ENCODE measurements around the gene TBX6. TPM values are rescaled to one million over a fixed set of nuclear protein-coding genes. Genes with fewer than 3 reads are reported as not detected.
A peak's percentile ranks its signal among the peaks of the same experiment; 100 is the strongest.
"Not testable (repeated sequence)": the region's sequence is repeated elsewhere in the genome, so short reads cannot be mapped to it uniquely, and the experiment has no call there.

TBX6 gene
- total RNA-seq, 1 donor from 2014 or later, result 2.7 TPM

DNA sequence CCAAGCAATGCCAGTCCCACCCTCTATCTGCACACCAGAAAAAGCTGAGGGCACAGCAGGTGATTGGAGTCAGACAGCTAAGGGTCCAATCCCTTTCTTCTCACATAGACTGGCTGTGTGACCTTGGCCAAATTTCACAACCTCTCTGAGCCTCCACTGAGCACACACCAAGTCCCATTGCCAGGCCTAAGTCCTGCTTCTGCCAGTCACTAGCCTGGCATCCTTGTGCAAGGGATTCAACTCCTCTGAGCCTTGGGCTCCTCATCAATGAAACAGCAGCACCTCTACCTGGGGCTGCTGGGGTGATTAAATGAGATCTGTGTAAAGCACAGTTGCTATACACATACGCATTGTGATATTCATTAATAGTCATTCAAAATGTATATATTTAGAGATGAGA is 45.1 kb downstream of the TBX6 start:
- TF ChIP-seq, protein P1, sequence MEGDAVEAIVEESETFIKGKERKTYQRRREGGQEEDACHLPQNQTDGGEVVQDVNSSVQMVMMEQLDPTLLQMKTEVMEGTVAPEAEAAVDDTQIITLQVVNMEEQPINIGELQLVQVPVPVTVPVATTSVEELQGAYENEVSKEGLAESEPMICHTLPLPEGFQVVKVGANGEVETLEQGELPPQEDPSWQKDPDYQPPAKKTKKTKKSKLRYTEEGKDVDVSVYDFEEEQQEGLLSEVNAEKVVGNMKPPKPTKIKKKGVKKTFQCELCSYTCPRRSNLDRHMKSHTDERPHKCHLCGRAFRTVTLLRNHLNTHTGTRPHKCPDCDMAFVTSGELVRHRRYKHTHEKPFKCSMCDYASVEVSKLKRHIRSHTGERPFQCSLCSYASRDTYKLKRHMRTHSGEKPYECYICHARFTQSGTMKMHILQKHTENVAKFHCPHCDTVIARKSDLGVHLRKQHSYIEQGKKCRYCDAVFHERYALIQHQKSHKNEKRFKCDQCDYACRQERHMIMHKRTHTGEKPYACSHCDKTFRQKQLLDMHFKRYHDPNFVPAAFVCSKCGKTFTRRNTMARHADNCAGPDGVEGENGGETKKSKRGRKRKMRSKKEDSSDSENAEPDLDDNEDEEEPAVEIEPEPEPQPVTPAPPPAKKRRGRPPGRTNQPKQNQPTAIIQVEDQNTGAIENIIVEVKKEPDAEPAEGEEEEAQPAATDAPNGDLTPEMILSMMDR (IDR thresholded peaks at IDR 0.05; ENCODE audit: unreplicated experiment), result no peak
- Mint-ChIP-seq H3K27me3 (ENCODE audit: low read depth) (peaks cover 4% of the 10 kb centered on the region), H3K27ac (no peak overlapping the region), H3K4me1 (no peaks in the 10 kb centered on the region), H3K9me3 (no peaks in the 10 kb centered on the region), H3K36me3 (no peaks in the 10 kb centered on the region), H3K4me3 (no peak overlapping the region)
- DNase-seq (ENCODE audit: low spot score in 2 of 2, unreplicated experiment in 2 of 2), result no peak

DNA sequence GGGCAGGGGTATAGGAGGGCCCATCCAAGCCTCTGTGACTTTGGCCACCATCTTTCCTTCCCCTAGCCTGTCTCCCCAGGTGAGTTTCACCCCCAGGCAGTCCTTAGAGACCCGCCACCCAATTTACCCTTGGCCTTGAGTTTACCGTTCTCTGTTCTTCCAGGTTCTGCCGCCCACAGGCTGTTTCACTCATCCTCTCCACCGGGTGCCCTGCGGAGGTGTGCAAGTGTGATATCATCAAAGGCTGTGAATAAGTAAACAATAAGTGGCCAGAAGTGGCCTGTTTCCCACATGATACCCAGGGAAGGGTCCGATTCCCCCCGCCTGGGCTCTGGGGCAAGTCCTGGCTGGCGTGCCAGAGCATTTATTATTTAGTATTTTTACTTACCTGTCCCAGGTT is 45.5 kb downstream of the TBX6 start:
- H3K36me3 Mint-ChIP-seq, result no peaks in the 10 kb centered on the region

DNA sequence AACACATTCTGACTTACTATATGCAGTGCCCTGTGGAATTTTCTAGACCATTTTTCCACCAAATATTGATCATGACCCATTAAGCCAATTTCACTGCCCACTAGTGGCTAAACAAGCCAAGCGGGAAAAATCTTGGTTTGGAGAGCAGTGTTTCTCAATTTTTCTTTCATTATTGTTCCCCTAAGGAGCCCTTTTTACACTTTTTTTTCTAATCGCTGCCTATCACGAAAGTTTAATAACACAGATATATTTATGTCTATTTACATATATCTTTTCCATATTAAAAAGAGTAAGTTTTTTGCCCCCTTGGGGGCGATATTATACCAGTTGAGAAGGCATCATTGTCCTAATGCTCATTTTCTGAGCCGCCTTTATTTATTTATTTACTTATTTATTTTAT is 49.9 kb downstream of the TBX6 start:
- H3K9me3 Mint-ChIP-seq, result no peaks in the 10 kb centered on the region
- no peak for DNase-seq (ENCODE audit: low spot score in 2 of 2, unreplicated experiment in 2 of 2)
- no peaks in the 10 kb centered on the region for H3K36me3 Mint-ChIP-seq
- H3K27ac Mint-ChIP-seq, result no peak overlapping the region
- H3K4me1 Mint-ChIP-seq, result no peaks in the 10 kb centered on the region
- H3K4me3 Mint-ChIP-seq, result no peak overlapping the region
- peaks cover 19% of the 10 kb centered on the region for H3K27me3 Mint-ChIP-seq (ENCODE audit: low read depth)
- TF ChIP-seq, protein P1 (IDR thresholded peaks at IDR 0.05; ENCODE audit: unreplicated experiment), result peak; percentile 60

More for the DNA sequence above, 45.5 kb downstream of the TBX6 start:
- Mint-ChIP-seq H3K4me1 (no peaks in the 10 kb centered on the region), H3K9me3 (no peaks in the 10 kb centered on the region), H3K27me3 (ENCODE audit: low read depth) (peaks cover 4% of the 10 kb centered on the region), H3K4me3 (no peak overlapping the region), H3K27ac (no peak overlapping the region)
- TF ChIP-seq, protein P1 (IDR thresholded peaks at IDR 0.05; ENCODE audit: unreplicated experiment), result no peak
- DNase-seq (ENCODE audit: low spot score in 2 of 2, unreplicated experiment in 2 of 2), result no peak

DNA sequence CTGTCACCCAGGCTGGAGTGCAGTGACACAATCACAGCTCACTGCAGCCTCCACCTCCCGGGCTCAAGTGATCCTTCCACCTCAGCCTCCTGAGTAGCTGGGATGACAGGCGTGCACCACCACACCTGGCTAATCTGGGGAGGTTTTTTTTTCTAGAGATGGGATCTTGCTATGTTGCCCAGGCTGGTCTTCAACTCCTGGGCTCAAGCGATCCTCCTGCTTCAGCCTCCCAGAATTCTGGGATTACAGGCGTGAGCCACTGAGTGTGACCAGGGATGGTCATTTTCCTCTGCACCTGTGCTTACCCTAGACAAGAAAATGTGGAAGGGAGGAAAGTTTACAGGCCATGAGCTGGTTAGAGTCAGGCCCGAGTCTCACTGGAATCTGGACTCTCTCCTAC is 51.0 kb downstream of the TBX6 start:
- DNase-seq (ENCODE audit: low spot score in 2 of 2, unreplicated experiment in 2 of 2); H3K4me3 Mint-ChIP-seq; H3K9me3 Mint-ChIP-seq; H3K4me1 Mint-ChIP-seq; H3K36me3 Mint-ChIP-seq; H3K27ac Mint-ChIP-seq: not testable (repeated sequence)
- peaks cover 29% of the 10 kb centered on the region for H3K27me3 Mint-ChIP-seq (ENCODE audit: low read depth)

DNA sequence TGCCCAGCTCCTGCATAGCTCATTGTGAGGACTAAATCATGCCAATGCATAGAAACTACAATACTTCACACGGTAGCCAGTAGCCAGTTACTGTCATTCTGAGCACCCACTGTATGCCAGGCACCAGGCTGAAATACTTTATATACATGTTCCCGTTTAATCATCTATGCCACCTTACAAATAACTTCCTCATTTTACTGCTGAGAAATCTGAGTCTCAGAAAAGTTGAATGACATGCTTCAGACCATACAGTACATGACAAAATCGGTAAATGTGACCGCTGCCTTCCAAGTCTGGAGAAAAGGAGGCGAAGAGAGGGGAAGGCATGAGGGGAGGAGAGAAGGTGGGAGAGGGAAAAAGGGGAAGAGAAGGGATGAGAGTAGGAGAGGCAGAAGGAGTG is 51.5 kb downstream of the TBX6 start:
- Mint-ChIP-seq H3K9me3 (no peaks in the 10 kb centered on the region), H3K4me3 (no peak overlapping the region), H3K27ac (no peak overlapping the region), H3K4me1 (no peaks in the 10 kb centered on the region), H3K36me3 (no peaks in the 10 kb centered on the region), H3K27me3 (ENCODE audit: low read depth) (peaks cover 32% of the 10 kb centered on the region)
- DNase-seq (ENCODE audit: low spot score in 2 of 2, unreplicated experiment in 2 of 2), result no peak
- TF ChIP-seq, protein P1 (IDR thresholded peaks at IDR 0.05; ENCODE audit: unreplicated experiment), result no peak

Other genes with a start within 250 kb of the TBX6 start
- gene CDIPT, start 228.7 kb downstream of the TBX6 start, total RNA-seq, result 49.7 to 51.7 TPM (median 49.7 TPM) in 3 replicates
- gene SEZ6L2, start 192.4 kb downstream of the TBX6 start, total RNA-seq, result 28.8 to 30.4 TPM (median 29.1 TPM) in 3 replicates
- gene ASPHD1, start 191.4 kb downstream of the TBX6 start, total RNA-seq, result 13.6 to 14.6 TPM (median 14.2 TPM) in 3 replicates
- 26.4 to 30.6 TPM (median 30.5 TPM) in 3 replicates for gene KCTD13, start 165.7 kb downstream of the TBX6 start, total RNA-seq
- 85.9 to 93.0 TPM (median 87.5 TPM) in 3 replicates for gene TMEM219, start 129.8 kb downstream of the TBX6 start, total RNA-seq
- 47.3 to 51.3 TPM (median 48.3 TPM) in 3 replicates for gene TAOK2, start 118.1 kb downstream of the TBX6 start, total RNA-seq
- 8.6 to 10.9 TPM (median 9.7 TPM) in 3 replicates for gene HIRIP3, start 96.3 kb downstream of the TBX6 start, total RNA-seq
- 60.2 to 62.9 TPM (median 62.0 TPM) in 3 replicates for gene INO80E, start 95.7 kb downstream of the TBX6 start, total RNA-seq
- 5.3 to 6.4 TPM (median 5.7 TPM) in 3 replicates for gene DOC2A, start 80.9 kb downstream of the TBX6 start, total RNA-seq
- gene C16orf92, start 68.7 kb downstream of the TBX6 start, total RNA-seq, result not detected in 3 replicates
- 0.55 to 1.1 TPM (median 0.72 TPM) in 3 replicates for gene TLCD3B, start 60.7 kb downstream of the TBX6 start, total RNA-seq
- gene ALDOA, start 26.2 kb downstream of the TBX6 start, total RNA-seq, result 613 to 624 TPM (median 618 TPM) in 3 replicates
- 102 to 107 TPM (median 105 TPM) in 3 replicates for gene PPP4C, start 15.9 kb downstream of the TBX6 start, total RNA-seq
- gene YPEL3, start 4.3 kb upstream of the TBX6 start, total RNA-seq, result 34.5 to 45.0 TPM (median 36.9 TPM) in 3 replicates
- gene GDPD3, start 21.6 kb upstream of the TBX6 start, total RNA-seq, result 10.7 to 11.1 TPM (median 10.8 TPM) in 3 replicates
- gene MAPK3, start 31.3 kb upstream of the TBX6 start, total RNA-seq, result 58.7 to 61.2 TPM (median 61.0 TPM) in 3 replicates
- gene CORO1A, start 91.7 kb upstream of the TBX6 start, total RNA-seq, result 7.0 to 8.9 TPM (median 7.0 TPM) in 3 replicates
- gene BOLA2B, start 101.7 kb upstream of the TBX6 start, total RNA-seq, result 56.7 to 64.5 TPM (median 58.1 TPM) in 3 replicates
- gene SLX1A, start 102.0 kb upstream of the TBX6 start, total RNA-seq, result 28.2 to 39.6 TPM (median 30.3 TPM) in 3 replicates
- 27.4 to 31.2 TPM (median 27.6 TPM) in 3 replicates for gene SULT1A3, start 107.3 kb upstream of the TBX6 start, total RNA-seq
- gene NPIPB13, start 156.6 kb upstream of the TBX6 start, total RNA-seq, result 34.8 to 38.6 TPM (median 37.1 TPM) in 3 replicates

Measured in mesothelial cell of epicardium (in vitro differentiated cells).